ENCODE data around the gene RTL5.

RTL5 gene

DNA sequence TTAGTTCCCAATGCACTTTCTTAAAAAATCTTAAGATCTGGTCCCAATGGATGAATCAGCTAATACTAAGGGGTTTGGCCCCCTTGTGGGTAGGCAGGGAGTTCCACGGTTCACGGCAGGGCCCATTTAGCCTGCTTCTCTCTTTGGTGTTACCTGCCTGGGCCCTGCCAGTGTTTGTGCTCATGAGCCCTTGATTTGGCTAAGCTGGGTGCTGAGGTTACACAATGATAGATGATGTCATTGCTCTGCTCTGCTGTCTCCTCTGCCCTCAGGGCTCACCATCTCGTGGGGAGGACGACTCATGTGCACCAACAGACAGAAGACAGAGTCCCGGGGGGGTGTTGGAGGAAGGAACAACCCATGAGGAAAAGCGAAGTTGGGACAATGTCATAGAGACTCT lies 24.4 kb downstream of the RTL5 start:
- TF ChIP-seq, protein P1, sequence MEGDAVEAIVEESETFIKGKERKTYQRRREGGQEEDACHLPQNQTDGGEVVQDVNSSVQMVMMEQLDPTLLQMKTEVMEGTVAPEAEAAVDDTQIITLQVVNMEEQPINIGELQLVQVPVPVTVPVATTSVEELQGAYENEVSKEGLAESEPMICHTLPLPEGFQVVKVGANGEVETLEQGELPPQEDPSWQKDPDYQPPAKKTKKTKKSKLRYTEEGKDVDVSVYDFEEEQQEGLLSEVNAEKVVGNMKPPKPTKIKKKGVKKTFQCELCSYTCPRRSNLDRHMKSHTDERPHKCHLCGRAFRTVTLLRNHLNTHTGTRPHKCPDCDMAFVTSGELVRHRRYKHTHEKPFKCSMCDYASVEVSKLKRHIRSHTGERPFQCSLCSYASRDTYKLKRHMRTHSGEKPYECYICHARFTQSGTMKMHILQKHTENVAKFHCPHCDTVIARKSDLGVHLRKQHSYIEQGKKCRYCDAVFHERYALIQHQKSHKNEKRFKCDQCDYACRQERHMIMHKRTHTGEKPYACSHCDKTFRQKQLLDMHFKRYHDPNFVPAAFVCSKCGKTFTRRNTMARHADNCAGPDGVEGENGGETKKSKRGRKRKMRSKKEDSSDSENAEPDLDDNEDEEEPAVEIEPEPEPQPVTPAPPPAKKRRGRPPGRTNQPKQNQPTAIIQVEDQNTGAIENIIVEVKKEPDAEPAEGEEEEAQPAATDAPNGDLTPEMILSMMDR (conservative IDR thresholded peaks at IDR 0.05): no peak
- H3K27ac ChIP-seq: no peak overlapping the region

GRCh38 chrX:72105436-72105835 lies 26.3 kb downstream of the RTL5 start:
- H3K27ac ChIP-seq: no peak overlapping the region

GRCh38 chrX:72102760-72103159 lies 29.0 kb downstream of the RTL5 start:
- H3K27ac ChIP-seq: no peak overlapping the region
- TF ChIP-seq, protein P1 (conservative IDR thresholded peaks at IDR 0.05): no peak

More at GRCh38 chrX:72105436-72105835, 26.3 kb downstream of the RTL5 start:
- TF ChIP-seq, protein P1 (conservative IDR thresholded peaks at IDR 0.05): no peak

DNA sequence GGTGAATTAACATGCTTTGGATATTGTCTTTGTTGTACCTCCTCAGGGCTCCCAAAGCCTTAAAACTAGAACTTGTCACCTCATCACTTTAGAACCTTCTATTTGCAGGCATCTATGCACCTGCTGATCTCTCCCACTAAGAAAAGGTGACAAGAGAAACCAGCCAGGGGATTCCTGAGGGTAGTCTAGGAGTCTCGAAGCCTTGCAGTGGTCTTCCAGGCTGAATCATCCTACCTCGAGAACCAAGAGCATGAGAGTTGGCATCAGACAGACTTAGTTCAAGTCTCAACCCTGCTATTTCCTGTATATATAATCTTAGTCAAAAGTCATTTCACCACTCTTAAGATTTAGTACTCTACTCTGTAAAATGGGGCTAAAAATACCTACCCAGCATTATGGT lies 29.6 kb downstream of the RTL5 start:
- H3K27ac ChIP-seq: no peak overlapping the region
- TF ChIP-seq, protein P1 (conservative IDR thresholded peaks at IDR 0.05): no peak

GRCh38 chrX:72101597-72102037 lies 30.1 kb downstream of the RTL5 start:
- TF ChIP-seq, protein P1 (conservative IDR thresholded peaks at IDR 0.05): no peak

GRCh38 chrX:72100824-72101351 lies 30.8 kb downstream of the RTL5 start:
- TF ChIP-seq, protein P1 (conservative IDR thresholded peaks at IDR 0.05): no peak
- H3K27ac ChIP-seq: no peak overlapping the region

More at GRCh38 chrX:72101597-72102037, 30.1 kb downstream of the RTL5 start:
- no peak overlapping the region for H3K27ac ChIP-seq

GRCh38 chrX:72100051-72100755 lies 31.5 kb downstream of the RTL5 start:
- TF ChIP-seq, protein P1 (conservative IDR thresholded peaks at IDR 0.05): no peak

More at GRCh38 chrX:72100051-72100755, 31.5 kb downstream of the RTL5 start:
- H3K27ac ChIP-seq: no peak overlapping the region
